Panc1 (cell line): ENCODE results near the gene SETD5. TPM values are rescaled to one million over a fixed set of nuclear protein-coding genes. Genes with fewer than 3 reads are reported as not detected.
A peak's percentile ranks its signal among the peaks of the same experiment; 100 is the strongest.

Experiments used
- ATAC-seq: fragments of 200-7000 bp; cut with Tn5 transposase; 2 replicates; pipeline ENCODE4 v1.9.1; 2020; ENCODE audit warnings: mild to moderate bottlenecking, moderate library complexity
- BruUV-seq: library from RNA; stranded (reverse); fragments of 400-500 nt; replicated peaks from 2 replicates; lab custom pipeline; 2021; lab: Mats Ljungman, UMichigan
- CTCF ChIA-PET: fragments of 300-600 bp; sonication (Branson Sonifier 250); formaldehyde crosslinking; loops from one replicate; lab custom pipeline; 2022; ENCODE audit warnings: antibody characterized with exemption; lab: Charles Lee
- POLR2A ChIA-PET: fragments of 300-600 bp; sonication (Branson Sonifier 250); formaldehyde crosslinking; loops from one replicate; lab custom pipeline; 2022; ENCODE audit warnings: antibody characterized with exemption; lab: Charles Lee
- DNase-seq: peaks from one replicate; pipeline ENCODE4 v3.0.0-alpha.2; 2010; ENCODE audit warnings: low read depth, low spot score
- H3K27ac ChIP-seq: 2 replicates; pipeline ENCODE4 v1.5.1; 2011; ENCODE audit warnings: mild to moderate bottlenecking, low read length, inconsistent platforms
- H3K27me3 ChIP-seq: fragments of 200-500 bp; sonication (Bioruptor generic); 2 replicates; pipeline ENCODE4 v1.6.0; 2014; ENCODE audit warnings: low read length, inconsistent platforms; ENCODE audit not compliant: control insufficient read depth, insufficient read depth
- H3K36me3 ChIP-seq: fragments of 200-500 bp; sonication (Bioruptor generic); 2 replicates; pipeline ENCODE4 v1.5.1; 2014; ENCODE audit warnings: inconsistent platforms, mild to moderate bottlenecking, low read length, moderate library complexity; ENCODE audit not compliant: control insufficient read depth, insufficient read depth
- H3K4me1 ChIP-seq: 2 replicates; pipeline ENCODE4 v1.5.1; 2011; ENCODE audit warnings: inconsistent platforms, mild to moderate bottlenecking, low read length, moderate library complexity; ENCODE audit not compliant: control insufficient read depth, insufficient read depth
- H3K4me3 ChIP-seq, 2 experiments: 2 replicates each; pipeline ENCODE4 v1.5.1; 2011 to 2012; ENCODE audit warnings: low read depth in 2 of 2, low read length in 2 of 2, mild to moderate bottlenecking in 2 of 2, inconsistent platforms in 1 of 2, moderate library complexity in 1 of 2
- H3K9me3 ChIP-seq: fragments of 200-500 bp; sonication (Bioruptor generic); 2 replicates; pipeline ENCODE4 v1.5.1; 2014; ENCODE audit warnings: low read depth, mild to moderate bottlenecking, inconsistent platforms, low read length, moderate library complexity; ENCODE audit not compliant: control insufficient read depth, insufficient read depth
- POLR2AphosphoS5 ChIP-seq: IDR thresholded peaks from 2 replicates; pipeline ENCODE4 v1.6.1; 2012; ENCODE audit warnings: mild to moderate bottlenecking, low read depth, low read length, moderate library complexity
- SIN3A ChIP-seq: IDR thresholded peaks from 2 replicates; pipeline ENCODE4 v1.6.1; 2012; ENCODE audit warnings: low read depth, mild to moderate bottlenecking, low read length, moderate library complexity, borderline replicate concordance; ENCODE audit not compliant: insufficient read depth
- TCF7L2 ChIP-seq: IDR thresholded peaks from 2 replicates; pipeline ENCODE4 v1.6.1; 2011; ENCODE audit warnings: mild to moderate bottlenecking, low read depth, low read length, inconsistent platforms
- in situ Hi-C: cut with HindIII; loops from 2 replicates; pipeline ENCODE4 v1.10.0; 2016; ENCODE audit warnings: low sequenced_read_pairs, low pct_unique_long_range_greater_than_20kb
- intact Hi-C: fragments of 100-400 bp; cut with micrococcal nuclease; formaldehyde crosslinking; loops from one replicate; pipeline ENCODE4 v1.10.0; 2022; ENCODE audit not compliant: unreplicated experiment
- total RNA-seq: library from RNA; stranded (reverse); gene quantifications from one replicate; pipeline ENCODE4 v1.2.1, GENCODE V29; 2021; ENCODE audit not compliant: unreplicated experiment
- TF ChIP-seq, protein P1 (sequence below): fragments of 450-650 bp; IDR thresholded peaks from 2 replicates; pipeline ENCODE4 v1.5.1; 2017; ENCODE audit warnings: mild to moderate bottlenecking
- TF ChIP-seq, protein P2 (sequence below), 2 experiments: IDR thresholded peaks; 2 replicates each; pipeline ENCODE4 v1.6.1; 2011 to 2012; ENCODE audit warnings: low read depth in 2 of 2, control low read depth in 1 of 2, low read length in 1 of 2, mild to moderate bottlenecking in 1 of 2, moderate library complexity in 1 of 2; ENCODE audit not compliant: insufficient read depth in 1 of 2

The SETD5 gene
- total RNA-seq, 1 experiment from 2014 or later = 69.4 TPM

DNA sequence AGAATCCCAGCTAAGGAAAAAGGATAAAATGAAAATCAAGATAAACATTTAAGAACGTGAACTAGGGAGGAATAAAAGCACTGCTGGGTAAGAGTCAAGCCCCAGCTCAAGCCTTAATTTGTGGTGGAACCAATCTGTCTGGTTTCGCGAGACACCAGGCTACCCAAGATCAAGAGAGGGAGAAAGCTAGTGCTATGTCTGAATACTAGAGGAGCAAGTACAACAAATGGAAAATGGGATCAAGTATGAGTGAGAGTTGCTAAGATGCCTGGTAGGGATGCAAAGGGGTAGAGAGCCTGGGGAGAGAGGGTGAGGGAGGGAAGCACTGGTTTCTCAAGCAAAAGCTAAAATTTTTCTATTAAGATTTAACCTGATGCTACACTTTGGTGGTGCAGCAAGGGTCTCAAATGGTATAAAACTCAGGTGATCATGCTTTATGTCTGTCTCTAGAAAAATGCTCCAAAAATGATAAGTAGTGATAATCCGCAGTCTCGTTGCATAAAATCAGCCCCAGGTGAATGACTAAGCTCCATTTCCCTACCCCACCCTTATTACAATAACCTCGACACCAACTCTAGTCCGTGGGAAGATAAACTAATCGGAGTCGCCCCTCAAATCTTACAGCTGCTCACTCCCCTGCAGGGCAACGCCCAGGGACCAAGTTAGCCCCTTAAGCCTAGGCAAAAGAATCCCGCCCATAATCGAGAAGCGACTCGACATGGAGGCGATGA is 1.7 kb upstream of the SETD5 start:
- intact Hi-C loops (no loop called here), in situ Hi-C loops (no loop called here)
- Histone ChIP-seq H3K36me3 (peaks cover 27% of the 10 kb centered on the region), H3K4me3 (peak overlapping the region; percentile 78 to 93), H3K27me3 (no peaks in the 10 kb centered on the region), H3K4me1 (peaks cover 22% of the 10 kb centered on the region), H3K9me3 (no peaks in the 10 kb centered on the region), H3K27ac (peak overlapping the region; percentile 96)
- ChIA-PET CTCF (no interaction called here), POLR2A (no interaction called here)
- TSS peak; percentile 60 for BruUV-seq
- TF ChIP-seq SIN3A = 0 out of 2 replicates have a peak, but pooled peaks have one; percentile 13
- TF ChIP-seq, protein P1, sequence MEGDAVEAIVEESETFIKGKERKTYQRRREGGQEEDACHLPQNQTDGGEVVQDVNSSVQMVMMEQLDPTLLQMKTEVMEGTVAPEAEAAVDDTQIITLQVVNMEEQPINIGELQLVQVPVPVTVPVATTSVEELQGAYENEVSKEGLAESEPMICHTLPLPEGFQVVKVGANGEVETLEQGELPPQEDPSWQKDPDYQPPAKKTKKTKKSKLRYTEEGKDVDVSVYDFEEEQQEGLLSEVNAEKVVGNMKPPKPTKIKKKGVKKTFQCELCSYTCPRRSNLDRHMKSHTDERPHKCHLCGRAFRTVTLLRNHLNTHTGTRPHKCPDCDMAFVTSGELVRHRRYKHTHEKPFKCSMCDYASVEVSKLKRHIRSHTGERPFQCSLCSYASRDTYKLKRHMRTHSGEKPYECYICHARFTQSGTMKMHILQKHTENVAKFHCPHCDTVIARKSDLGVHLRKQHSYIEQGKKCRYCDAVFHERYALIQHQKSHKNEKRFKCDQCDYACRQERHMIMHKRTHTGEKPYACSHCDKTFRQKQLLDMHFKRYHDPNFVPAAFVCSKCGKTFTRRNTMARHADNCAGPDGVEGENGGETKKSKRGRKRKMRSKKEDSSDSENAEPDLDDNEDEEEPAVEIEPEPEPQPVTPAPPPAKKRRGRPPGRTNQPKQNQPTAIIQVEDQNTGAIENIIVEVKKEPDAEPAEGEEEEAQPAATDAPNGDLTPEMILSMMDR = no peak
- TF ChIP-seq, protein P2, sequence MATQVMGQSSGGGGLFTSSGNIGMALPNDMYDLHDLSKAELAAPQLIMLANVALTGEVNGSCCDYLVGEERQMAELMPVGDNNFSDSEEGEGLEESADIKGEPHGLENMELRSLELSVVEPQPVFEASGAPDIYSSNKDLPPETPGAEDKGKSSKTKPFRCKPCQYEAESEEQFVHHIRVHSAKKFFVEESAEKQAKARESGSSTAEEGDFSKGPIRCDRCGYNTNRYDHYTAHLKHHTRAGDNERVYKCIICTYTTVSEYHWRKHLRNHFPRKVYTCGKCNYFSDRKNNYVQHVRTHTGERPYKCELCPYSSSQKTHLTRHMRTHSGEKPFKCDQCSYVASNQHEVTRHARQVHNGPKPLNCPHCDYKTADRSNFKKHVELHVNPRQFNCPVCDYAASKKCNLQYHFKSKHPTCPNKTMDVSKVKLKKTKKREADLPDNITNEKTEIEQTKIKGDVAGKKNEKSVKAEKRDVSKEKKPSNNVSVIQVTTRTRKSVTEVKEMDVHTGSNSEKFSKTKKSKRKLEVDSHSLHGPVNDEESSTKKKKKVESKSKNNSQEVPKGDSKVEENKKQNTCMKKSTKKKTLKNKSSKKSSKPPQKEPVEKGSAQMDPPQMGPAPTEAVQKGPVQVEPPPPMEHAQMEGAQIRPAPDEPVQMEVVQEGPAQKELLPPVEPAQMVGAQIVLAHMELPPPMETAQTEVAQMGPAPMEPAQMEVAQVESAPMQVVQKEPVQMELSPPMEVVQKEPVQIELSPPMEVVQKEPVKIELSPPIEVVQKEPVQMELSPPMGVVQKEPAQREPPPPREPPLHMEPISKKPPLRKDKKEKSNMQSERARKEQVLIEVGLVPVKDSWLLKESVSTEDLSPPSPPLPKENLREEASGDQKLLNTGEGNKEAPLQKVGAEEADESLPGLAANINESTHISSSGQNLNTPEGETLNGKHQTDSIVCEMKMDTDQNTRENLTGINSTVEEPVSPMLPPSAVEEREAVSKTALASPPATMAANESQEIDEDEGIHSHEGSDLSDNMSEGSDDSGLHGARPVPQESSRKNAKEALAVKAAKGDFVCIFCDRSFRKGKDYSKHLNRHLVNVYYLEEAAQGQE (IDR thresholded peaks at IDR 0.05; ENCODE audit: insufficient read depth in 1 of 2, low read depth in 2 of 2, low read length in 1 of 2) = no peak
- ATAC-seq (no peak), DNase-seq (no peak)

DNA sequence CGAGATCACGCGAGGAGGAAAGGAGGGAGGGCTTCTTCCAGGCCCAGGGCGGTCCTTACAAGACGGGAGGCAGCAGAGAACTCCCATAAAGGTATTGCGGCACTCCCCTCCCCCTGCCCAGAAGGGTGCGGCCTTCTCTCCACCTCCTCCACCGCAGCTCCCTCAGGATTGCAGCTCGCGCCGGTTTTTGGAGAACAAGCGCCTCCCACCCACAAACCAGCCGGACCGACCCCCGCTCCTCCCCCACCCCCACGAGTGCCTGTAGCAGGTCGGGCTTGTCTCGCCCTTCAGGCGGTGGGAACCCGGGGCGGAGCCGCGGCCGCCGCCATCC is 1.1 kb upstream of the SETD5 start:
- intact Hi-C loops (no loop called here), in situ Hi-C loops (no loop called here)
- peak; percentile 63 for DNase-seq
- TF ChIP-seq, protein P2 (IDR thresholded peaks at IDR 0.05; ENCODE audit: insufficient read depth in 1 of 2, low read depth in 2 of 2, low read length in 1 of 2) = no peak
- no peak for TF ChIP-seq TCF7L2
- TF ChIP-seq POLR2AphosphoS5 = peak; percentile 31; the same call in 1 of the 2 replicates
- 0 out of 2 replicates have a peak, but pooled peaks have one; percentile 30 for TF ChIP-seq SIN3A
- TF ChIP-seq, protein P1 = no peak
- H3K4me3 ChIP-seq = peak overlapping the region; percentile 78 to 93
- H3K4me1 ChIP-seq = peaks cover 28% of the 10 kb centered on the region
- BruUV-seq = no TSS peak
- peaks cover 24% of the 10 kb centered on the region for H3K36me3 ChIP-seq
- POLR2A ChIA-PET = interaction anchor here (0.6 to 1.1 kb wide), 4 partner anchors 20 to 243 kb away, joined by 3 to 8 read pairs (median 6); no protein-coding TSS in a partner anchor
- peak; percentile 77 for ATAC-seq
- no peaks in the 10 kb centered on the region for H3K9me3 ChIP-seq
- no peaks in the 10 kb centered on the region for H3K27me3 ChIP-seq
- CTCF ChIA-PET = no interaction called here
- peak overlapping the region; percentile 96 for H3K27ac ChIP-seq
